ENCODE results near the gene DNAJA1.

- TF ChIP-seq YY1 (IDR thresholded peaks at IDR 0.05; ENCODE audit: insufficient read depth, insufficient read length), result no peak
- TF ChIP-seq ZNF274 (IDR thresholded peaks at IDR 0.05; ENCODE audit: low read depth, low read length), result no peak
Observed at GRCh38 chr9:33051144-33051543, 26.1 kb downstream of the DNAJA1 start.
